UCSD-AML1 (cell line): ENCODE data around the gene KAZN.

Source experiments
- DNase-seq: peaks from one replicate; lab custom pipeline; 2025; ENCODE audit not compliant: unreplicated experiment; lab: John Stamatoyannopoulos, UW

The KAZN gene

DNA sequence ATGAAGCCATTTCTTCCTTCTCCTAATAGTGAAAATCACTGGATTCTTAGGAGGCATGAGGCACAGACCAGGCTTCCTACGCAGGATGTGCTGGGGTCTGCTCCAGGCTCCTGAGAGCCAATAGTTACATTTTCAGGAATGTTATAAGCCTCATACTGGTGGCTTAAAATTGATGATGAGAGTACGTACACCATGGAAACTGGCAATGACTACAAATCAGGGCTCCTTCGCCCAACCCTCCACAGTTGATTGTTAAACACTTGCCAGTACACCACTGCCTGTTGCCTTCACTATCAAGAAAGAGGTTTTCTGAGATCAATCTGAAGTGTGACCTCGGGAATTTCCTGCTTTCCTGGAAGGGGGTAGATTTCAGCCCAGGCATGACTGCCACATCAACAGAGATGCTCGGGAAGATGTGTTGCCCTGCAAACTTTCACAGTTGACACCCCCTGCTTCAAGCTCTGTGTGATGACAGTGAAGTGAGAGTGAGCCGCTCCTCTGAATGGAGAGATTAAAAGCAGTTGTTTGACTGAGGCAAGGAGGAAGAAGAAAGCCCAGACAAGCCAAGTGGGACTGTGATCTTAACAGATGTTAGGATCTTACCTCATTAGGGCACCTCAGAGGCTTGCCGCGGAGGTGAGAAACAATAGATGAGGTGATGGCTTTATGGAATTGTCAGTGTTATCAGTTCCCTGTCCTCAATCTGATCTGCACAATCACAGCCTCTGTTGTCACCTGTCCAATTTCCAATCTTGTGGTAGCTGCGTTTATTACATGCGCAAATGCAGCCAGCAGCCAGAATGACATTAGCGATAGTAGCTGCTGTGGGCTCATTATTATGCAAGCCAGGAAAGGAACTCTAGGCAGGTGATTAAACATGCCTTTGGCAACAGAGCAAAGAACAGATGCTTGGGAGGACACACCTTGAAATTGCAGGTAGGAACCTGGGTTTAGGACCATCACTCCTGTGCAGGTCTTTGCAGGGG lies 277.3 kb downstream of the KAZN start:
- no peak for DNase-seq

DNA sequence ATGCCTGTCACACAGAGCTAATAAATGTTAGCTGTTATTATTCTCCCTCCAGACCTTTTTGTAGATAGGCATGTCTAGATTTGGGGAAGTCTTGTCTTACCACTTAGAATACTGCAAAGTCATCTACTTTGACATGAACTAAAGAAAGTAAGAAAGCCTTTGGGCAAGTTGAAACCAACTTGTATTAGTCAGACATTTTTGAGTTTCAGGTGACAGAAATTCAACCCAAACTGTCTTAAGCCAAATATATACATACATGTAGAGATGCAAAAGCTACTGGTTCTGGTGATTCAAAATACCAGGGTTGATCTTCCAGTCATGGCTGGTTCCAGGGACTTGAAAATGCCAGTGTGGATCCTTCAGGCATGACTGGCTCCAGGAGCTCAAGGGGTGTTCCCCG lies 278.3 kb downstream of the KAZN start:
- DNase-seq = no peak

GRCh38 chr1:14877224-14877623 lies 278.7 kb downstream of the KAZN start:
- DNase-seq = no peak

GRCh38 chr1:14878124-14878523 lies 279.6 kb downstream of the KAZN start:
- no peak for DNase-seq

DNA sequence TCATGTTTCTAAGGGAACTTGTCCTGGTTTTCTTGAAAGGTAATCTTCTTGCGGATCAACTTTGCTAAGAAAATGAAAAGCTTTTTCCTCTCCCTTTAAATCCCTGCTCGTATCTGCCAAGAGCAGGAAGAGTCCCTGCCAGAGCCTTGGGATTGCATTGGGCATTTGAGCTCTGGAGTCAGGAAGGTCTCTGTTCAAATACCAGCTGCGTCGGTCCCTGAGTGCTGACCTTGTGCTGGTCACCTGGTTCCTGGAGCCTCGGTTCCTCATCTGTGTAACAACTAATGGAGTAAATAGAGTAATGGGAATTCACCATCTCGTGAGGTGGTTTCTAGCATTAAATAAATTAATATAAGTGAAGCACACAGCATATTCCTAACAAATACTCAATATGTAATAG lies 280.5 kb downstream of the KAZN start:
- no peak for DNase-seq

DNA sequence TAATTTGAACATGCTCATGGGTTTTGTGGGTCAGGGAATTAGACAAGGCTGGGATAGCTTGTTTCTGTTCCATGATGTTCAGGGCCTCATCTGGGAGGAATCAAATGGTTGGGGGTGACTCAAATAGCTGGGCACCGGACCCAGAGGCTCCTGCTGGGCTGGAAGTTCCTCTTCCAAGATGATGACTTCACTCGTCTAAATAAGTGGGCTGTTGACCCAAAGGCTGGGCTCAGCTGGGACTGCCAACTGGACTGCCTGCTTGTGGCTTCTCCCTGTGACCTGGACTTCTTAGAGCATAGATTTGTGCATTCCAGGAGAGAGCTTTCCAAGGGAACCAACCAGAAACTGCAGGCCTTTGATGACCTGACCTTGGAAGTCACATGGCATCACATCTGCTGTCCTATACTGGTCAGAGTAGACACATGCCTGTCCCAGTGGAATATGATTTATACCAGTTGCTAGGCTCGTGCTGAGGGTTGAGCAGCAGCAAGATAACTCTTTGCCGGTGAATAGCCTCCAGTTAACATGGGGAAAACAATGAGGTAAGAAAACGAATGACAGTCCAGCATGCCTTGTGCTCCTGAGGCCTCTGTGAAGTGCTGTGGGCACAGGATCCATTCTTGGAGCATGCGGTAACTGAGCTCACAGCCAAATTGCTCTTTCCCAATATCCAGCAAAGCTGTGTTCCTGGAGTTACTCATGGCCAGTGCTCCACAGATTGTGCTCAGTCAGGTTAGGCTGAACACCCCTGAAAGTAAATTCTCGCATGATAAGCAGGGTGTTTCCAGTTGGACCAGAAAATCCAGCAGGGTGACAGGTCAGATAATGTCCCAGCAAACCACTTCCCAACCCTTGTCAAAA lies 282.2 kb downstream of the KAZN start:
- no peak for DNase-seq

DNA sequence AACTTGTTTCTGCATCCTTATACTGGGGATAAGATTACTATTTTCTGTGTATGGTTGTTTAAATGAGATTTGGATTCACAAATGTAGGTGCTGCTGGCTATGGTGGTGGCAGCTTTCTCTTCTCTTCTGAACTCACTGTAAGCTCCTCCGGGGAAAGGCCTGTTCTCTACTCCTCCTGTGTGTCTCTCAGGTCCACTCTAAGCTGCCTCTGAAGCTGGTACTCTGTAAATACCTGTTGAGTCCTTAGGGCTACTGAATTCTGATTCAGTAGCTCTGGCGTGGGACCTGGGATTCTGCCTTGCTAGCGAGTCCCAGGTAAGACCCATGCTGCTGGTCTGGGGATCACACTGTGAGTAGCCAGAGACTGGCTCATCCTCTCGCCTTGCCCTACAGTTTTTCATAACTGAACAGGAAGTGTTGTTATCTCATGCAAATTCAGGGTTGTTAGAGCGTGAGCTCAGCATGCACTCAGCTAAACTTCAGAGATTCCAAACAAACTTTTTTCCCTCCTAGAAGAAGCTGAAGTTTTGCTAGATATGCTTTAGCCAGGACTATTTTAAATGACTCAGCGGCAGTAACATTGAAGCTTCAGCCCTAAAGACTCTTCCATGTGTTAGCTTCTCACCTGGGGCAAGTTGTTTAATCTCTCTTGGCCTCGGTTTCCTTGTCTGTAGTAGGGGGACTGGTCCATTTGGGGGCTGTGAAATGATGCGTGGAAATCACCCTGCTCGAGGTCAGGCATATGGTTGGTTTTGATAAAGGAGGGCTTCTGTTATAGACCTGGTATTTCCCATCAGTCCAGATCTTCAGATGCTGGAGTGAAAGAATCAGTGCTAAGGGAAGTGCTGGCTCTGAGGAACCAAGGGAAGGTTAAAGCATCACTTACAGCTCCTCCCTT lies 283.5 kb downstream of the KAZN start:
- no peak for DNase-seq

DNA sequence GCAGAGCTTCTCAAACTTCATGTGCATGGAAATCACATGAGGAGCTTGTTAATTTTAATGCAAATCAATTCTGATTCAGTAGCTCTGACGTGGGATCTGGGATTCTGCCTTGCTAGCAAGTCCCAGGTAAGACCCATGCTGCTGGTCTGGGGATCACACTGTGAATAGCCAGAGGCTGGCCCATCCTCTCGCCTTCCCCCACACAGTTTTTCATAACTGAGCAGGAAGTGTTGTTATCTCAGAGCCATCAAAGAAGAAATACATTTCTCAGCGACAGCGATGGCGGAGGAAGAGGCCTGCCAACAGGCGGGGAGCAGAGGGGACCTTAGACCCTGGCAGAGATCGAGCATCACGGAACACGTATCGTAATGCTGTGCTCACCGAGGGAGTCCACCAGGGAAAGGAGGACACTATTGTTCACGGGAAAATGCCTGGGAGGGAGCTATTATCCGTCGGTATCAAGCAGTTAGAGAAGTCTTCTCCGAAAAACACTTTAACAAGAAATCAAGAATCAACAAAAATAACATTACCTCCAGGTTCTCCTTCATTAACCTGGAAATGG lies 286.2 kb downstream of the KAZN start:
- no peak for DNase-seq

DNA sequence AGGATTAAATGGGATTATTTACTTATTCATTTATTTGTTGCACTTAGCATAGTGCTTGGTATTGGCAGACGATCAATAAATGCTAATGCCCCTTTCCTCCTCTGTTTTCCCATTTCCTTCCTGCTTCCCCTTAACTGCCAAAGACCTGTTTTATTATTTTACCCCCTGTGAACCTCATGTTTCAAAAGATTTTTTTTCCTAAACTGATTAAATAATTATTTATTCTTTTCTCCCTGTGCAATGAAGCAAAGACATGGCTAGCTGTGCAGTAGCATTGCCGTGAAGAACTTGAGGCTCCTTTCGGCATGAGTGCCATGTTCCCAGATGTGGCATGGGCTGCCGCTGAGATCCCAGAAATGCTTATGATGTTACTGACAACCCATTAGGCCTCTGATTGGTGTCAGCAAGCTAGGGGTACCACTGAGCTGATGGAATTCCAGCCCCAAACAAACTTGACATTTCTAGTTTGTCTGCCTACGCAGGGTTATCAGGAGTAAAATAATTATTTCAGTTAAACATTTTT lies 288.6 kb downstream of the KAZN start:
- DNase-seq = no peak

DNA sequence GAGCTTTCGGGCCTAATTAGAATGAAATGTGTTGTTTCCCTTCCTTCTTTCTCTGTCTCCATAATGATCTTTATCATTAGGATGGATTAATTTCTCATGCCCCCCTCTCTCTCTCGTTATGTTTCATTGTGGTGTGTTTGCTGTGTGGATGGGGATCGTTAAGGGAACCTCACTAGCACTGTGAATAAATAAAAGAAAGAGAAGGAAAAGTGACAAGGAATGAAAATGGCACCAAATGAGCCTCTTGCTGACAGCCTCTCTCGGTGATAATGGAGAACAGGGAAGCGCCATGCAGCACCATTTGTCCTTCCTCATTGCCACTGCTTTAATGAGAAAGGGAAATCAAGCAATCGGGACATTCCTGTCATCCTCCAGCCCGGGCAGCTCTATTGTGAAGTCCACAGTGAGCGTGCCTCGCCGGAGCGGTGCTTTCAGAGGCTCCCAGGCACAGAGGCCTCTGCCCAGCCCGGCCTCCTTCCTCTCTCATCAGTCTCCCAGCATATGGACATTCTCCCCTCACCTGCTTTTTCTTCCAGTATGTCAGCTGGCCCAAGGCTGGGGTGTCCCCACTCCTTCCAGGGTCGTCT lies 289.4 kb downstream of the KAZN start:
- DNase-seq = no peak

DNA sequence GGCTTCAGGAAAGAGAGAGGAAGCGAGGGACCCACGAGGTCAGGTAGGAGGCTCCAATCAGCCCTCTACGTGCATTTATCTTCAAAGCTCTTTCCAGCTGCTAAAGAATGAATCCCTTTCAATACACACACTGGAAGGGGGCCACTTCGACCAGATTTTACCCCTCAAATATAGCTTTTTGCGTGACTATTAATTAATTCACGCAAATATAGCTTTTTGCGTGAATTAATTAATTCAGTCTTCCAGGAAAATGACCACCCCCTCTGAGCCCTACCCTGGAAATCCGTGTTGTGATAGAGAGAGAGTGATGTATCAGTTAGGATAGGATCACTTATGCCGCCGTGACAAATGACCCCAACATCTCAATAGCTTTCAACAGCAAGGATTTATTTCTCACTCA lies 289.9 kb downstream of the KAZN start:
- DNase-seq = no peak

- DNase-seq = no peak
Observed at GRCh38 chr1:14889825-14890440, 291.4 kb downstream of the KAZN start.

DNA sequence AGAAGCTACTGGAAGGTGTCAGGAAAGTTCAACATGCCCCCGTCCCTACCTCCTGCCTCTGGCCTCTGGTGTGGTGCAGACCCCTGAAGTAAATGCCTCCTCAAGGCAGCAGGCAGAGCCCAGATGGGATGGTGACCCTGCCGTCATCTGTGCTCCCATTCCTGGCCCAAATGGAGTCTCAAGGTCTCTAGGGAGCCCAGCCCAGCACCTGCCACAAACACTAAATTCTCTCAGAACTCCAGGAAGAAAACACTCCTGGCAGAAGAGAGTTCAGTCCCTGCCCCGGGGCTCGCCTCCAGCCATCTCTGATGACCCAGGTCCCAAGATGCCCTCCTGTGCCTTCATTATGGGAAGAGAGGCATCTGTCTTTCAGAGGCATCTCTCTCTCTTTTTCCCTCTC lies 293.5 kb downstream of the KAZN start:
- no peak for DNase-seq

GRCh38 chr1:14894811-14895560 lies 296.5 kb downstream of the KAZN start:
- no peak for DNase-seq

GRCh38 chr1:14895727-14896126 lies 297.2 kb downstream of the KAZN start:
- DNase-seq = no peak

DNA sequence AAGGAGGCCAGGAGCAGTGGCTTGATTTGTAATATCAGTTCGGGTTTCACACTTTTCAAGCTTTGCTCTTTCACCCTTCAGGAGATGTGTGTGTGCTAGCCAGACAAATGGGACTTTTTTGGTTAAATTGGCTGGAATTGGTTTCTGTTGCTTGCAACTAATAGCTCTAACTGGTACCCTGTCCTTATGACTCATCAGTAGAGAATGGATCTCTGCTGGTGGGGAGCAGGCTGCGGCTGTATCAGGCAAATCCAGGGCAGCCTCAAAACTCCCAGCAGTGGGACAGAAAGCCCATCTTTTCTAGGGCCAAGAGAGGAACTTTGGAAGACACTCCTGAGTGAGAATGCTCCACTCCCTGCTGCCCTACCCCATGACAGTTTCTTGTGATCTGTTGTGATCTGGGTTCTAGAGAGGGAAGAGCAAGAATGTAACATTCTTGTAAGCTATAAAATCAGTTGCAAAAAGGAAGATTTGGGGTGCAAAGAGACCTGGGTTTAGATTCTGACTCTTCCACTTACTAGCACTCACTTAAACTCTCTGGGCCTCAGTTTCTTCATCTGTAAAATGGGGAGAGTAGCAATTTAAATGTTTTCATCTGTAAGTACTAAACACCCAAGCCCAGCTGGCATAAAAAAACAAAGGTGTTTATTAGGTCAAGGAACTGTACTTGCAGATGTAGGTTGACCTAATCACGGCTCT lies 298.0 kb downstream of the KAZN start:
- no peak for DNase-seq

DNA sequence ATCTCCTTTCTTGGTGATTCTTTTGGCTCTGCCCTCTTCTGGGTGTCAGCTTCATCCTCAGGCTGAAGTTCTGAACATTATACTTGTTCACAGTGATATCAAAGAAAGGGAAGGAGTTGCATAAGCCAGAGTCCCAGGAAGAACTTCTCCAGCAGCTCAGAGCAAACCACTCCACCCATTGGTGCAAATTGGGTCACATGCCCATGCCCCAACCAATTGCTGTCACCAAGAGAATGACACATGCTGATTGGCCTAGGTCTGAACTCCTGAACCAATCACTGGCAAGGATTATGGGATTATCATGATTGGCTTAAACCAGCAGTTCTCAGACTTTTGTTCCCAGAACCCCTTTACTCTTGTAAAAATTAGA lies 298.6 kb downstream of the KAZN start:
- no peak for DNase-seq

DNA sequence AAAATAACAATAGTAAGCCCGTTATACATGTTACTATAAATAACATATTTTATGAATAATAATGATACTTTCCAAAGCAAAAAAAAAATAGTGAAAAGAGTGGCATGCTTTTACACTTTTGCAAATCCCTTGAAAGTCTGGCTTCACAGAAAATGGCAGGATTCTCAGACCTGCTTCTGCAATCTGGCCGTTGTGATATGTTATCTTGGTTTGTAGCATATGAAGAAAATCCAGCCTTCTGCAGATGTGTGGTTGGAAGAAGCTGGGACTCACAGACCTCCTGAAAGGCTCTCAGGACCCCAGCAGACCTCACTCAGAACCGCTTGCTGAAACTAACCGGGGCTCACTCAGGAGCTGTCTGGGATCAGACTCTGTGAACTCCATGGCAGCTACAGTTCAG lies 299.1 kb downstream of the KAZN start:
- DNase-seq = no peak
